Keratinocyte (primary cell): ENCODE data around the gene SHROOM3. TPM values are rescaled to one million over a fixed set of nuclear protein-coding genes. Genes with fewer than 3 reads are reported as not detected.

Experiments
- DNase-seq: peaks from one replicate; pipeline ENCODE4 v3.0.0-alpha.2; 2011; ENCODE audit warnings: low read depth, missing footprints, low spot score
- FAIRE-seq: peaks from 2 replicates; lab custom pipeline; 2011; peaks lifted over from hg19 to GRCh38; lab: Jason Lieb, UNC
- H2AFZ ChIP-seq: 2 replicates; pipeline ENCODE4 v1.6.0; 2012; ENCODE audit warnings: low read length, control low read depth, inconsistent platforms; ENCODE audit not compliant: control insufficient read depth
- H3K27ac ChIP-seq: 2 replicates; pipeline ENCODE4 v1.5.1; 2011; ENCODE audit warnings: low read length; ENCODE audit not compliant: control insufficient read depth, insufficient read depth
- H3K27me3 ChIP-seq: 3 replicates; pipeline ENCODE4 v1.6.0; 2011; ENCODE audit warnings: low read length; ENCODE audit not compliant: control insufficient read depth, insufficient read depth; ENCODE audit errors: extremely low read depth
- H3K36me3 ChIP-seq, 2 experiments: 2 replicates in 1 of 2; 3 replicates in 1 of 2; pipeline ENCODE4 v1.5.1; 2011; ENCODE audit warnings: low read length in 2 of 2, mild to moderate bottlenecking in 1 of 2; ENCODE audit not compliant: control insufficient read depth in 2 of 2, insufficient read depth in 2 of 2; ENCODE audit errors: extremely low read depth in 1 of 2
- H3K4me1 ChIP-seq: 3 replicates; pipeline ENCODE4 v1.5.1; 2011; ENCODE audit warnings: low read length; ENCODE audit not compliant: control insufficient read depth, insufficient read depth; ENCODE audit errors: extremely low read depth
- H3K4me2 ChIP-seq: 3 replicates; pipeline ENCODE4 v1.6.0; 2011; ENCODE audit warnings: low read depth, low read length; ENCODE audit not compliant: control insufficient read depth, insufficient read depth; ENCODE audit errors: extremely low read depth
- H3K4me3 ChIP-seq, 3 experiments: fragments of 200-600 bp in 1 of 3; sonication (generic) in 1 of 3; 2 replicates in 2 of 3; 3 replicates in 1 of 3; pipeline ENCODE4 v1.5.1; 2011 to 2016; ENCODE audit warnings: low read length in 3 of 3, mild to moderate bottlenecking in 3 of 3, control low read depth in 2 of 3, inconsistent platforms in 1 of 3, low read depth in 1 of 3, mixed read lengths in 1 of 3, mixed run types in 1 of 3, moderate library complexity in 1 of 3; ENCODE audit not compliant: control insufficient read depth in 2 of 3, insufficient read depth in 2 of 3; ENCODE audit errors: extremely low read depth in 1 of 3
- H3K79me2 ChIP-seq: 2 replicates; pipeline ENCODE4 v1.6.0; 2012; ENCODE audit warnings: low read length; ENCODE audit not compliant: control insufficient read depth, insufficient read depth
- H3K9ac ChIP-seq: 3 replicates; pipeline ENCODE4 v1.6.0; 2011; ENCODE audit warnings: low read length; ENCODE audit not compliant: control insufficient read depth, insufficient read depth; ENCODE audit errors: extremely low read depth
- H3K9me1 ChIP-seq: 3 replicates; pipeline ENCODE4 v1.6.0; 2011; ENCODE audit warnings: low read length; ENCODE audit not compliant: control insufficient read depth, insufficient read depth; ENCODE audit errors: extremely low read depth
- H3K9me3 ChIP-seq: 2 replicates; pipeline ENCODE4 v1.5.1; 2012; ENCODE audit warnings: low read depth, low read length; ENCODE audit not compliant: control insufficient read depth
- H4K20me1 ChIP-seq: 3 replicates; pipeline ENCODE4 v1.6.0; 2011; ENCODE audit warnings: low read length; ENCODE audit not compliant: control insufficient read depth, insufficient read depth; ENCODE audit errors: extremely low read depth
- EZH2 ChIP-seq: IDR thresholded peaks from one replicate; pipeline ENCODE4 v1.6.1; 2012; ENCODE audit warnings: inconsistent platforms, mild to moderate bottlenecking, low read length, moderate library complexity
- dilution Hi-C: fragments of 300-500 bp; cut with MboI; formaldehyde crosslinking; loops from one replicate; pipeline ENCODE4 v1.7.0; 2020; ENCODE audit warnings: low sequenced_read_pairs; ENCODE audit not compliant: extremely low pct_ligation_motif_present
- polyA plus RNA-seq, 5 experiments: library from polyadenylated mRNA; depleted of rRNA in 3 of 5; stranded (reverse) in 3 of 5; stranded (forward) in 1 of 5; unstranded in 1 of 5; fragments of >200 nt; gene quantifications; 1 replicate in 1 of 5; 2 replicates in 3 of 5; 3 replicates in 1 of 5; pipeline versions ENCODE4 v1.2.1 to v1.2.3, GENCODE V29; 2011 to 2012; ENCODE audit warnings: missing spikeins in 2 of 5, low read depth in 1 of 5, low replicate concordance in 1 of 5
- TF ChIP-seq, protein P1 (sequence below), 3 experiments: IDR thresholded peaks in 1 of 3; conservative IDR thresholded peaks in 1 of 3; optimal IDR thresholded peaks in 1 of 3; 2 replicates in 2 of 3; 3 replicates in 1 of 3; pipeline versions ENCODE3 to v1.5.1; 2011; ENCODE audit warnings: low read length in 3 of 3, mild to moderate bottlenecking in 3 of 3, moderate library complexity in 2 of 3, control low read depth in 1 of 3, inconsistent platforms in 1 of 3; ENCODE audit not compliant: insufficient read depth in 2 of 3; ENCODE audit errors: extremely low read depth in 1 of 3

The SHROOM3 gene
- polyA plus RNA-seq, 1 donor (not counting 4 experiments of a cell fraction or from before 2014, with no cell fraction given), result 4.9 TPM

DNA sequence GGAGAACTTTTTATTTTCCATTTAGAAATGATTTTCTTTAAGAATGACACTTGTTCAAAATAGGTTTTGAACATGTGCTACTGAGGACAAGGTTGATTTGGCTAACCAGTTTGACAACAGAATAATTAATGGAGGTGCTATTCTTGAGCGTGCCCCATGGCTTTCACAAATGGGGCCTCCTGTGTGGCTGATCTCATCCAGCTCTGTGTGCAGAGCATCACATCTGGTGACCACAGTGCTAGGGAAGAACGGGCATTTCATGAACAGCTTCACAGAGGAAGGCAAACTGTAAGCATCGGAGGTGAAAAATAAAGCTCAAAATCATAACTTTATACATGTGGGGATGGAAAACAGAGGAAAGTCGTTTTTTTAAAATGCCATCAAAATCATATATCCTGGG, 314.3 kb downstream of the SHROOM3 start:
- H3K4me3 ChIP-seq, result no peak overlapping the region

DNA sequence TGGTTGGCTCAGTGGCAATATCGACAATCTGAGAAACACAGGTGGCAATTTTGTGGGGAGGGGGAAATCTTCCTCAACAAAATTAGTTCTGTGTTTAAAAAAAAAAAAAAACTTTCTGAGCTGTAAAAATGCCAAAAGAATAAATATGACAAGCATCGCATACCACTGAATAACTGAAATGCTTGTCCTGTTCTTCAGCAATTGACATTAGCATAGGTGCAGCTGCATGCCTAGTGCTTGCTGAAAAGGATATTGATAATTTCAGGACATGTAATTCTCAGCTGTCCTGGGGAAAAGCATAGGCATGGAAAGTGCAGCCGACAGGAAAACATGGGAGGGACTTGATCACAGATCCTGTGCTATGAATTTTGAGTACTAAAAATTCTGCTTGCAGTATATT, 315.7 kb downstream of the SHROOM3 start:
- TF ChIP-seq, protein P1, sequence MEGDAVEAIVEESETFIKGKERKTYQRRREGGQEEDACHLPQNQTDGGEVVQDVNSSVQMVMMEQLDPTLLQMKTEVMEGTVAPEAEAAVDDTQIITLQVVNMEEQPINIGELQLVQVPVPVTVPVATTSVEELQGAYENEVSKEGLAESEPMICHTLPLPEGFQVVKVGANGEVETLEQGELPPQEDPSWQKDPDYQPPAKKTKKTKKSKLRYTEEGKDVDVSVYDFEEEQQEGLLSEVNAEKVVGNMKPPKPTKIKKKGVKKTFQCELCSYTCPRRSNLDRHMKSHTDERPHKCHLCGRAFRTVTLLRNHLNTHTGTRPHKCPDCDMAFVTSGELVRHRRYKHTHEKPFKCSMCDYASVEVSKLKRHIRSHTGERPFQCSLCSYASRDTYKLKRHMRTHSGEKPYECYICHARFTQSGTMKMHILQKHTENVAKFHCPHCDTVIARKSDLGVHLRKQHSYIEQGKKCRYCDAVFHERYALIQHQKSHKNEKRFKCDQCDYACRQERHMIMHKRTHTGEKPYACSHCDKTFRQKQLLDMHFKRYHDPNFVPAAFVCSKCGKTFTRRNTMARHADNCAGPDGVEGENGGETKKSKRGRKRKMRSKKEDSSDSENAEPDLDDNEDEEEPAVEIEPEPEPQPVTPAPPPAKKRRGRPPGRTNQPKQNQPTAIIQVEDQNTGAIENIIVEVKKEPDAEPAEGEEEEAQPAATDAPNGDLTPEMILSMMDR (optimal IDR thresholded peaks at IDR 0.05 in 1 of 3, IDR thresholded peaks at IDR 0.05 in 1 of 3, conservative IDR thresholded peaks at IDR 0.05 in 1 of 3; ENCODE audit: extremely low read depth in 1 of 3, insufficient read depth in 2 of 3, low read length in 3 of 3), result no peak
- no peak for TF ChIP-seq EZH2
- peaks cover 0 to 8% of the 10 kb centered on the region in 2 experiments for H3K36me3 ChIP-seq
- H3K9me1 ChIP-seq, result no peaks in the 10 kb centered on the region
- FAIRE-seq (no peak), DNase-seq (no peak)
- H3K9me3 ChIP-seq, result no peaks in the 10 kb centered on the region
- H4K20me1 ChIP-seq, result no peaks in the 10 kb centered on the region
- dilution Hi-C loops, result no loop called here
- no peaks in the 10 kb centered on the region for H3K27me3 ChIP-seq
- no peak overlapping the region for H2AFZ ChIP-seq
- no peak overlapping the region for H3K4me3 ChIP-seq
- no peaks in the 10 kb centered on the region for H3K79me2 ChIP-seq
- peaks cover 16% of the 10 kb centered on the region for H3K4me1 ChIP-seq
- H3K27ac ChIP-seq, result no peak overlapping the region
- no peak overlapping the region for H3K9ac ChIP-seq
- no peak overlapping the region for H3K4me2 ChIP-seq

More for the DNA sequence above, 314.3 kb downstream of the SHROOM3 start:
- FAIRE-seq (no peak), DNase-seq (no peak)
- Histone ChIP-seq H3K4me1 (peaks cover 16% of the 10 kb centered on the region), H2AFZ (no peak overlapping the region), H3K9me3 (no peaks in the 10 kb centered on the region), H3K4me2 (no peak overlapping the region), H3K9ac (no peak overlapping the region), H4K20me1 (no peaks in the 10 kb centered on the region), H3K27me3 (no peaks in the 10 kb centered on the region), H3K27ac (no peak overlapping the region), H3K36me3 (peaks cover 0 to under 1% of the 10 kb centered on the region in 2 experiments), H3K9me1 (no peaks in the 10 kb centered on the region), H3K79me2 (no peaks in the 10 kb centered on the region)
- TF ChIP-seq, protein P1 (optimal IDR thresholded peaks at IDR 0.05 in 1 of 3, IDR thresholded peaks at IDR 0.05 in 1 of 3, conservative IDR thresholded peaks at IDR 0.05 in 1 of 3; ENCODE audit: extremely low read depth in 1 of 3, insufficient read depth in 2 of 3, low read length in 3 of 3), result no peak
- no peak for TF ChIP-seq EZH2
- dilution Hi-C loops, result no loop called here
